ENCODE data around the gene TRAPPC12. TPM values are rescaled to one million over a fixed set of nuclear protein-coding genes. Genes with fewer than 3 reads are reported as not detected.
A peak's percentile ranks its signal among the peaks of the same experiment; 100 is the strongest.

TRAPPC12 gene
- 87.3 and 101 TPM in 2 replicates for total RNA-seq

DNA sequence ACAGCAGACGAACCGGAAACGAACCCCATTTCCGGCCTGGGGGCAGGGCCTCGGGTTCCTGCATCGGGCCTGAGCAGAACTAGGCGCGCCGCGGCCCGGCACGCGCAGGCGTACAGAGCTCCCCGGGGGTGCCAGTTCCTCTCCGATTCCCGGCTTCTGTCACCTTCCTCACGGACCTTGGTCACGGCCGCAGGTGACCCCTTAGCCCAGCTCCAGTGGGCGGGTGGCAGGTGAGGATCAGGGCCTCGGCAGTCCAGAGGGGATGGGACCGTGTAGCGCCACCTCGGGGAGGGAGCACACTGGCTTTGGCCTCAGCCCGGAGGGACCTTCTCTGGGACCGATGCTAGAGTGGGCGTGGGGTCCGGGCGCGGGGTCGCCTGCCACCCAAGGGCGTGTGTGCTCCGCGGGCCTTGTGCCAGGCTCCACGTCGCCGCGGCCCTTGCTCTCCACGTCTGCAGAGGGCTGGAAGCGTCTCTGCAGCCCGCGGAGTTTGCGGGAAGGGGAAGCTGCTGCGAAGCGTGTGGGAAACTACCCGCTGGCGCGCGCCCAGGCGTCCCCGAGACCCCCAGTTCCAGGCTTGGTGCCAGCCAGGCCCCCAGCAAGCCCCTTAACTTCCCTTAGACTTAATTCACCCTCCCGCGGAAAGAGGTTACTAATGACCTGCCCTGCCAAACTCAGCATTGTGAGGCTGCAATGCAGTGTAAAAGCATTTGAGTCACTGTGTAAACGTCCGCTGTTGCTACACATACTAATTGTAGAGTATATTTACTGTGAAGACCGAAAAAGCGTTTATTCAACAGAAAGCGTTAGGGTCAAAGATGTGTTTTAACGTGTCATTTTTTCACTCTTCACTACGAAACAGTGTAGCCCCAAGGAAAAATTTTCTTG is at the start of gene TRAPPC12:
Gene TRAPPC12 (plus strand): TSS at position 48 of the 888 bp plus-strand sequence. CDS start 7,930 bp downstream, outside the sequence.
- intact Hi-C loops (cut with micrococcal nuclease), result loop anchor here (1.0 to 5.0 kb wide), 3 partner anchors 143 to 227 kb away; no protein-coding TSS in a partner anchor

DNA sequence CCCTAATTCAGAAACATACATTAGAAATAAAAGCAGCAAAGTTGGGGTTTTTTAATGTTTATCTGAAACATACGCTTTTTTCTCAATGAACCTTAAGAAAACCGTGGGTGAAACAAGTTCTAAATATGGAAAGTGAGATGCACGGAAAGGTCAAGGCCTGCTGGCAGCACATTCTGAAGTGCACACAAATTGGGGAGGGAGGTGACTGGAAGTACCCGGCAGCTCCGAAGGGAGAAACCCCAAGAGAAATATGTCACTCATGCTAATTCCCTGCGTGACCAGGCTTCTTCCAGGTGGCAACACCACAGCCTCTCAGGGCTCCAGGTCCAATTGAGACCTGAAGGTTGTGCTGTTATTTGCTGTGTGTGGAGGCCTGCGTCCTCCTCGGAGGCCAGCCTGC is 47.4 kb upstream of the TRAPPC12 start:
- Mint-ChIP-seq H3K9me3 (no peaks in the 10 kb centered on the region), H3K27me3 (ENCODE audit: insufficient read depth) (no peaks in the 10 kb centered on the region), H3K27ac (no peak overlapping the region), H3K4me1 (ENCODE audit: low read depth) (no peaks in the 10 kb centered on the region), H3K4me3 (no peak overlapping the region), H3K36me3 (ENCODE audit: low read depth) (peaks cover 36% of the 10 kb centered on the region)
- no peak for DNase-seq (ENCODE audit: low spot score)
- intact Hi-C loops (cut with micrococcal nuclease), result no loop called here

More for the DNA sequence above, at the start of gene TRAPPC12:
- Mint-ChIP-seq H3K4me1 (ENCODE audit: low read depth) (peaks cover 48% of the 10 kb centered on the region), H3K9me3 (no peaks in the 10 kb centered on the region), H3K4me3 (peak within 1 kb of the TSS; percentile 99), H3K27me3 (ENCODE audit: insufficient read depth) (no peaks in the 10 kb centered on the region), H3K36me3 (ENCODE audit: low read depth) (peaks cover 20% of the 10 kb centered on the region), H3K27ac (peak within 1 kb of the TSS; percentile 98)
- peak; percentile 91 for DNase-seq (ENCODE audit: low spot score)

GRCh38 chr2:3334392-3335345 is 44.8 kb upstream of the TRAPPC12 start:
- no peak for DNase-seq (ENCODE audit: low spot score)
- Mint-ChIP-seq H3K4me1 (ENCODE audit: low read depth) (no peaks in the 10 kb centered on the region), H3K9me3 (no peaks in the 10 kb centered on the region), H3K36me3 (ENCODE audit: low read depth) (peaks cover 39% of the 10 kb centered on the region), H3K4me3 (no peak overlapping the region), H3K27me3 (ENCODE audit: insufficient read depth) (no peaks in the 10 kb centered on the region), H3K27ac (no peak overlapping the region)
- intact Hi-C loops (cut with micrococcal nuclease), result no loop called here

- DNase-seq (ENCODE audit: low spot score), result no peak
- Mint-ChIP-seq H3K27ac (no peak overlapping the region), H3K36me3 (ENCODE audit: low read depth) (peaks cover 32% of the 10 kb centered on the region), H3K4me1 (ENCODE audit: low read depth) (peaks cover 6% of the 10 kb centered on the region), H3K27me3 (ENCODE audit: insufficient read depth) (no peaks in the 10 kb centered on the region), H3K9me3 (no peaks in the 10 kb centered on the region), H3K4me3 (no peak overlapping the region)
- intact Hi-C loops (cut with micrococcal nuclease), result no loop called here
Measured at GRCh38 chr2:3336844-3337243, 42.6 kb upstream of the TRAPPC12 start.

DNA sequence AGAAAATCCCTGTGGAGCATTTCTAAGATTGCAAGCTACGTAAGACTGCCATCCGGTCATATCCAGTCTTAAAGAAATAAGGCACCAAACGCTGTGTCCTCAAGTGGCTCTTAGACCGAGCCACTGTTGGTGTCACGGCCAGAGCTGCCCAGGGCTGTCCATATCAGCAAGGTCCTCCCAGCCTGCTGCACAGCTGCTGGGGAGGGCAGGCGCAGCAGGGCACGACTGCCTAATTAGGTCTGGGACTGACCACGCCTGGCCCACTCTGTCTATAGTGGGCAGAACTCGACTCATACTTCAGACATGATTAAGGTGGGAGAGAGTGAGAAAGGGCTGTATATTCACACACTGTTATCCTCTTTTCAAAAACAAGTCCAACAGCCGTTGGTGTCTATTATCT is 41.2 kb upstream of the TRAPPC12 start:
- H3K27me3 Mint-ChIP-seq (ENCODE audit: insufficient read depth), result no peaks in the 10 kb centered on the region
- intact Hi-C loops (cut with micrococcal nuclease), result no loop called here
- peaks cover 6% of the 10 kb centered on the region for H3K4me1 Mint-ChIP-seq (ENCODE audit: low read depth)
- H3K4me3 Mint-ChIP-seq, result no peak overlapping the region
- DNase-seq (ENCODE audit: low spot score), result no peak
- H3K9me3 Mint-ChIP-seq, result no peaks in the 10 kb centered on the region
- H3K36me3 Mint-ChIP-seq (ENCODE audit: low read depth), result peaks cover 24% of the 10 kb centered on the region
- no peak overlapping the region for H3K27ac Mint-ChIP-seq

GRCh38 chr2:3340144-3340543 is 39.4 kb upstream of the TRAPPC12 start:
- Mint-ChIP-seq H3K4me3 (no peak overlapping the region), H3K27ac (no peak overlapping the region), H3K36me3 (ENCODE audit: low read depth) (peaks cover 18% of the 10 kb centered on the region), H3K27me3 (ENCODE audit: insufficient read depth) (no peaks in the 10 kb centered on the region), H3K4me1 (ENCODE audit: low read depth) (peaks cover 6% of the 10 kb centered on the region), H3K9me3 (no peaks in the 10 kb centered on the region)
- DNase-seq (ENCODE audit: low spot score), result no peak
- intact Hi-C loops (cut with micrococcal nuclease), result no loop called here

GRCh38 chr2:3341336-3341735 is 38.2 kb upstream of the TRAPPC12 start:
- Mint-ChIP-seq H3K27me3 (ENCODE audit: insufficient read depth) (no peaks in the 10 kb centered on the region), H3K9me3 (no peaks in the 10 kb centered on the region), H3K36me3 (ENCODE audit: low read depth) (peaks cover 12% of the 10 kb centered on the region), H3K4me1 (ENCODE audit: low read depth) (peaks cover 6% of the 10 kb centered on the region), H3K27ac (peak overlapping the region; percentile 58), H3K4me3 (no peak overlapping the region)
- intact Hi-C loops (cut with micrococcal nuclease), result no loop called here
- DNase-seq (ENCODE audit: low spot score), result no peak

DNA sequence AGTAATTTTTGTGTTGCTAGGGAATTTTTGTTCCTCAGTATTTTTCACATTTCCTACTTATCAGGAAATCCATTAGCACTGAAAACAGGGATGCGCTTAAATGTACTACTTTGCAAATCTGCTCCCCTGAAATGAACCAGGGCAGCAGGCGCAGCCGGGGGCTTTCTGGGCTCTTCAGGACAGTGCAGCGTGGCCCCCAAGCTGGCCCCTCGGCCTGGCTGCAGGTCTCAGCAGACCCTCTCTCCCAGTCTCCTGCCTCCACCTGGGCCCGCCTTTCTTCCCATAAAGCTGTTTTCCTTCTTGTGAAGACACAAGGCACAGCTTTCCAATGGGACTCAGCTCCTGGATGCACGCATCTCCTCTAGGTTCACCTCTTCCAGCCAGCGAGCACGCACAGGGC is 37.2 kb upstream of the TRAPPC12 start:
- intact Hi-C loops (cut with micrococcal nuclease), result no loop called here
- Mint-ChIP-seq H3K27ac (no peak overlapping the region), H3K4me1 (ENCODE audit: low read depth) (peaks cover 6% of the 10 kb centered on the region), H3K4me3 (no peak overlapping the region), H3K36me3 (ENCODE audit: low read depth) (peaks cover 12% of the 10 kb centered on the region), H3K9me3 (no peaks in the 10 kb centered on the region), H3K27me3 (ENCODE audit: insufficient read depth) (no peaks in the 10 kb centered on the region)
- DNase-seq (ENCODE audit: low spot score), result no peak

GRCh38 chr2:3343012-3343411 is 36.5 kb upstream of the TRAPPC12 start:
- H3K4me1 Mint-ChIP-seq (ENCODE audit: low read depth), result peaks cover 6% of the 10 kb centered on the region
- intact Hi-C loops (cut with micrococcal nuclease), result no loop called here
- peaks cover 16% of the 10 kb centered on the region for H3K36me3 Mint-ChIP-seq (ENCODE audit: low read depth)
- no peak for DNase-seq (ENCODE audit: low spot score)
- H3K27ac Mint-ChIP-seq, result no peak overlapping the region
- no peaks in the 10 kb centered on the region for H3K9me3 Mint-ChIP-seq
- H3K4me3 Mint-ChIP-seq, result no peak overlapping the region
- no peaks in the 10 kb centered on the region for H3K27me3 Mint-ChIP-seq (ENCODE audit: insufficient read depth)

DNA sequence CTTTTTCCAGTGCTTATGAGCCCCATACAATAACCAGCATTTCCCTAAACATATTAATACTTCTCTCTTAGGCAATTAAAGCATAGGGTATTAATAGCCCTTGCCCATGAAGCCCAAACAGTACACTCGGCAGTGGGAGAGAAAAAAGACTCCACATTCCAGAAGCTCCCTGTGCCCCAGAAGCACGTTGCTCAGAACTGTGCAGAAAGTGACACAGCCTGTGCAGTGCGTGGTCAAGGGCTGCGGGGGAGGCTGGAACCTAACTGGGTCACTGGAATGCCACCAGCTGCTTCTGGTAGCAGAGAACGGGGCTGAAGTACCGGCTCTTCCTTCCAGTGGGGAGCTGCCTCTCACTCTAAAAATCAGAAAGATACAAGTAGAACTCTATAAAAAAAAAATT is 34.6 kb upstream of the TRAPPC12 start:
- Mint-ChIP-seq H3K4me3 (no peak overlapping the region), H3K4me1 (ENCODE audit: low read depth) (peaks cover 6% of the 10 kb centered on the region)

DNA sequence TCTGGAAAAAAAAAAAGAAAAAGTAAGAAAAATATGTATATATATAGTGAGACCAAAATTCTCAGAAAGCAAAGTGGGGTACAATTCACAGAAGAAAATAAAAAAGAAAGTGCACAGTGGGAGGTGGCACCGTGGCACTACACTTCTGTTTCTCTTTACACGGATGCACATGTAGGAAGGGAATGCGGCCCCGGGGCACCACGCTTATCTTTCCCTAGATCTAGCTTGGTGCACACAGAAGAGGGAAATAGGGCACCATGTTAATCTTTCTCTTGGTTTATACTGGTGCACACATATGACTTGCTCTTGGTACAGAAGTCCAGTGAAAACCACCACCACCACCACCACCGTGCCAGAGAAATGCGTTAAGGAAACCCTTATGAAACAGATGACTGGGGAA is 33.9 kb upstream of the TRAPPC12 start:
- Mint-ChIP-seq H3K4me1 (ENCODE audit: low read depth) (peaks cover 9% of the 10 kb centered on the region), H3K36me3 (ENCODE audit: low read depth) (peaks cover 30% of the 10 kb centered on the region), H3K9me3 (peaks cover 8% of the 10 kb centered on the region), H3K27ac (no peak overlapping the region), H3K4me3 (no peak overlapping the region), H3K27me3 (ENCODE audit: insufficient read depth) (no peaks in the 10 kb centered on the region)
- intact Hi-C loops (cut with micrococcal nuclease), result no loop called here
- DNase-seq (ENCODE audit: low spot score), result no peak

More for the DNA sequence above, 34.6 kb upstream of the TRAPPC12 start:
- intact Hi-C loops (cut with micrococcal nuclease), result no loop called here
- Mint-ChIP-seq H3K27me3 (ENCODE audit: insufficient read depth) (no peaks in the 10 kb centered on the region), H3K36me3 (ENCODE audit: low read depth) (peaks cover 23% of the 10 kb centered on the region), H3K9me3 (peaks cover under 1% of the 10 kb centered on the region), H3K27ac (no peak overlapping the region)
- DNase-seq (ENCODE audit: low spot score), result no peak

GRCh38 chr2:3348767-3349166 is 30.7 kb upstream of the TRAPPC12 start:
- peaks cover 4% of the 10 kb centered on the region for H3K4me1 Mint-ChIP-seq (ENCODE audit: low read depth)
- DNase-seq (ENCODE audit: low spot score), result no peak
- no peak overlapping the region for H3K4me3 Mint-ChIP-seq
- H3K9me3 Mint-ChIP-seq, result peaks cover 22% of the 10 kb centered on the region
- intact Hi-C loops (cut with micrococcal nuclease), result no loop called here
- H3K27me3 Mint-ChIP-seq (ENCODE audit: insufficient read depth), result no peaks in the 10 kb centered on the region
- no peak overlapping the region for H3K27ac Mint-ChIP-seq
- H3K36me3 Mint-ChIP-seq (ENCODE audit: low read depth), result peaks cover 49% of the 10 kb centered on the region

Measured in activated T-helper 1 cell treated with anti-CD3 and anti-CD28 coated beads, Interleukin-12 subunit alpha, Interleukin-12 subunit beta, Interleukin-2, Interleukin-4 antibody, amounts not matched to agents 30 ng/mL and 10 ng/mL and 1 ng/mL, durations not matched to agents 14 hours and 24 hours and 36 hours (primary cell).